Measurements from ENCODE around the gene NEK1.

Gene NEK1

GRCh38 chr4:169418846-169419245 lies 193.5 kb downstream of the NEK1 start:
- DNase-seq (ENCODE audit: low spot score): no peak

- no peak for DNase-seq (ENCODE audit: low spot score)
Observed at GRCh38 chr4:169417629-169418282, 194.6 kb downstream of the NEK1 start.

GRCh38 chr4:169416997-169417396 lies 195.4 kb downstream of the NEK1 start:
- no peak for DNase-seq (ENCODE audit: low spot score)

- DNase-seq (ENCODE audit: low spot score): no peak
Observed at GRCh38 chr4:169416461-169416860, 195.9 kb downstream of the NEK1 start.

- DNase-seq (ENCODE audit: low spot score): no peak
Observed at GRCh38 chr4:169414913-169415312, 197.5 kb downstream of the NEK1 start.

- no peak for DNase-seq (ENCODE audit: low spot score)
Observed at GRCh38 chr4:169412046-169412445, 200.3 kb downstream of the NEK1 start.

- peak; percentile 20 for DNase-seq (ENCODE audit: low spot score)
Observed at GRCh38 chr4:169410839-169411770, 201.3 kb downstream of the NEK1 start.

GRCh38 chr4:169407217-169407845 lies 205.1 kb downstream of the NEK1 start:
- no peak for DNase-seq (ENCODE audit: low spot score)

- DNase-seq (ENCODE audit: low spot score): peak; percentile 32
Observed at GRCh38 chr4:169404960-169405359, 207.4 kb downstream of the NEK1 start.

- no peak for DNase-seq (ENCODE audit: low spot score)
Observed at GRCh38 chr4:169400832-169401231, 211.6 kb downstream of the NEK1 start.

- no peak for DNase-seq (ENCODE audit: low spot score)
Observed at GRCh38 chr4:169399976-169400767, 212.2 kb downstream of the NEK1 start.

- peak; percentile 67 for DNase-seq (ENCODE audit: low spot score)
Observed at GRCh38 chr4:169398316-169398715, 214.1 kb downstream of the NEK1 start.

GRCh38 chr4:169397762-169398161 lies 214.6 kb downstream of the NEK1 start:
- DNase-seq (ENCODE audit: low spot score): no peak

GRCh38 chr4:169385376-169385775 lies 227.0 kb downstream of the NEK1 start:
- DNase-seq (ENCODE audit: low spot score): no peak

- DNase-seq (ENCODE audit: low spot score): no peak
Observed at GRCh38 chr4:169384779-169385178, 227.6 kb downstream of the NEK1 start.

- peak; percentile 76 for DNase-seq (ENCODE audit: low spot score)
Observed at GRCh38 chr4:169383724-169384123, 228.7 kb downstream of the NEK1 start.

GRCh38 chr4:169379688-169380087 lies 232.7 kb downstream of the NEK1 start:
- DNase-seq (ENCODE audit: low spot score): no peak

- no peak for DNase-seq (ENCODE audit: low spot score)
Observed at GRCh38 chr4:169377367-169377766, 235.0 kb downstream of the NEK1 start.

- DNase-seq (ENCODE audit: low spot score): no peak
Observed at GRCh38 chr4:169376421-169376820, 236.0 kb downstream of the NEK1 start.

- DNase-seq (ENCODE audit: low spot score): no peak
Observed at GRCh38 chr4:169372791-169373190, 239.6 kb downstream of the NEK1 start.

- DNase-seq (ENCODE audit: low spot score): no peak
Observed at GRCh38 chr4:169369634-169370033, 242.7 kb downstream of the NEK1 start.

GRCh38 chr4:169367826-169368225 lies 244.6 kb downstream of the NEK1 start:
- DNase-seq (ENCODE audit: low spot score): no peak

Measured in AG20443 (cell line).